Stimulated activated CD8-positive, alpha-beta memory T cell treated with anti-CD3 and anti-CD28 coated beads, Interleukin-12 subunit alpha, Interleukin-12 subunit beta, amount 100 ng/mL, for 4 hours (primary cell): Measurements from ENCODE around the gene SEC16A.
"Not testable (repeated sequence)": the region's sequence is repeated elsewhere in the genome, so short reads cannot be mapped to it uniquely, and the experiment has no call there.

Experiments used
- DNase-seq: peaks from one replicate; pipeline ENCODE4 v3.0.0-alpha.2; 2020; ENCODE audit warnings: low read depth

SEC16A gene

GRCh38 chr9:136419092-136419420, 63.8 kb downstream of the SEC16A start:
- DNase-seq, result no peak

GRCh38 chr9:136418182-136419091, 64.4 kb downstream of the SEC16A start:
- no peak for DNase-seq

- DNase-seq, result no peak
Measured at GRCh38 chr9:136416914-136417313, 65.9 kb downstream of the SEC16A start.

GRCh38 chr9:136416427-136416826, 66.4 kb downstream of the SEC16A start:
- DNase-seq, result no peak

GRCh38 chr9:136412962-136413361, 69.9 kb downstream of the SEC16A start:
- no peak for DNase-seq

GRCh38 chr9:136411378-136411777, 71.5 kb downstream of the SEC16A start:
- no peak for DNase-seq

- DNase-seq, result peak; percentile 92
Measured at GRCh38 chr9:136410500-136411287, 72.1 kb downstream of the SEC16A start, which contains the start of the genes ENTR1 and PMPCA. ENTR1 (minus strand) TSS chr9:136410614; CDS start chr9:136410397, 217 bp downstream. PMPCA (plus strand) TSS chr9:136410658; CDS start chr9:136410669, 11 bp downstream.

- DNase-seq, result peak; percentile 22
Measured at GRCh38 chr9:136409557-136410455, 73.0 kb downstream of the SEC16A start.

- no peak for DNase-seq
Measured at GRCh38 chr9:136407911-136408310, 74.9 kb downstream of the SEC16A start.

- DNase-seq, result not testable (repeated sequence)
Measured at GRCh38 chr9:136407061-136407460, 75.8 kb downstream of the SEC16A start.

- not testable (repeated sequence) for DNase-seq
Measured at GRCh38 chr9:136405904-136406303, 76.9 kb downstream of the SEC16A start.

GRCh38 chr9:136405481-136405880, 77.4 kb downstream of the SEC16A start:
- no peak for DNase-seq

- DNase-seq, result no peak
Measured at GRCh38 chr9:136404801-136405136, 78.1 kb downstream of the SEC16A start.

- DNase-seq, result no peak
Measured at GRCh38 chr9:136403915-136404800, 78.7 kb downstream of the SEC16A start.

- peak; percentile 61 for DNase-seq
Measured at GRCh38 chr9:136403538-136403914, 79.3 kb downstream of the SEC16A start.

- no peak for DNase-seq
Measured at GRCh38 chr9:136402067-136402466, 80.8 kb downstream of the SEC16A start.

GRCh38 chr9:136401173-136401922, 81.5 kb downstream of the SEC16A start:
- no peak for DNase-seq

GRCh38 chr9:136400038-136400834, 82.6 kb downstream of the SEC16A start, which contains the start of gene SNAPC4:
SNAPC4 (minus strand) TSS chr9:136400170; CDS start chr9:136398428, 1,742 bp downstream.
- peak; percentile 80 for DNase-seq
